ENCODE data around the gene HOMER1. TPM values are rescaled to one million over a fixed set of nuclear protein-coding genes. Genes with fewer than 3 reads are reported as not detected.

HOMER1 gene
- total and polyA plus RNA-seq, 9 of the 15 experiments (the other 6 are each of a cell fraction or from before 2014, with no cell fraction given) = 6.3 to 39.9 (median 9.9) TPM

- peak; percentile 34; the same call in 1 of the 2 replicates for TF ChIP-seq GTF2A2 (tag; IDR thresholded peaks at IDR 0.05)
- peak; percentile 47; the same call in 1 of the 2 replicates for TF ChIP-seq NCOR1 (IDR thresholded peaks at IDR 0.05)
- TF ChIP-seq RAD51 (IDR thresholded peaks at IDR 0.05; ENCODE audit: borderline replicate concordance, low read depth) = peak; percentile 58; the same call in 1 of the 2 replicates
- no peak for TF ChIP-seq ZNF41 (CRISPR knock-in tag; conservative IDR thresholded peaks at IDR 0.05)
- TF ChIP-seq SMC3 (conservative IDR thresholded peaks at IDR 0.05; ENCODE audit: insufficient read depth, low read depth, low read length) = no peak
- no peak for TF ChIP-seq ZNF280A (IDR thresholded peaks at IDR 0.05; ENCODE audit: low read depth, partially characterized antibody)
- no peak for TF ChIP-seq HNRNPLL (IDR thresholded peaks at IDR 0.05; ENCODE audit: low read depth, low read length, poor library complexity, severe bottlenecking)
- 0 out of 4 replicates have a peak, but pooled peaks of 1 of the 2 experiments have one; percentile 43 for TF ChIP-seq ZNF639 (CRISPR knock-in tag; conservative IDR thresholded peaks at IDR 0.05 in 1 of 2, IDR thresholded peaks at IDR 0.05 in 1 of 2)
- no peak for TF ChIP-seq PREB (CRISPR knock-in tag; IDR thresholded peaks at IDR 0.05)
- TF ChIP-seq NFE2 (IDR thresholded peaks at IDR 0.05; ENCODE audit: low read depth) = peak; percentile 21
- peak; percentile 61 for TF ChIP-seq PRDM10 (IDR thresholded peaks at IDR 0.05; ENCODE audit: partially characterized antibody)
- TF ChIP-seq SRSF1 (IDR thresholded peaks at IDR 0.05; ENCODE audit: low read depth, low read length) = 0 out of 2 replicates have a peak, but pooled peaks have one; percentile 75
- no peak for TF ChIP-seq U2AF2 (optimal IDR thresholded peaks at IDR 0.05; ENCODE audit: low read depth, low read length)
- peak; percentile 98 for TF ChIP-seq ATF7 (IDR thresholded peaks at IDR 0.05)
- TF ChIP-seq ZNF253 (CRISPR knock-in tag; conservative IDR thresholded peaks at IDR 0.05) = no peak
- TF ChIP-seq SAFB (IDR thresholded peaks at IDR 0.05; ENCODE audit: borderline replicate concordance, low read depth, low read length) = no peak
- TF ChIP-seq BRCA1 (IDR thresholded peaks at IDR 0.05) = no peak
- TF ChIP-seq BRCA1 (CRISPR knock-in tag; IDR thresholded peaks at IDR 0.05) = no peak
- no peak for TF ChIP-seq HNRNPUL1 (IDR thresholded peaks at IDR 0.05; ENCODE audit: low read length)
- peak; percentile 97 for TF ChIP-seq ETV1 (tag; conservative IDR thresholded peaks at IDR 0.05; ENCODE audit: low read depth)
- no peak for TF ChIP-seq FOS (IDR thresholded peaks at IDR 0.05; ENCODE audit: extremely low read depth, insufficient read length)
Measured at GRCh38 chr5:79514391-79515105, 614 bp upstream of the HOMER1 start (continued).
